ENCODE measurements around the gene EYS. TPM values are rescaled to one million over a fixed set of nuclear protein-coding genes. Genes with fewer than 3 reads are reported as not detected.

Gene EYS
- total RNA-seq, 1 experiment from 2014 or later = not detected

DNA sequence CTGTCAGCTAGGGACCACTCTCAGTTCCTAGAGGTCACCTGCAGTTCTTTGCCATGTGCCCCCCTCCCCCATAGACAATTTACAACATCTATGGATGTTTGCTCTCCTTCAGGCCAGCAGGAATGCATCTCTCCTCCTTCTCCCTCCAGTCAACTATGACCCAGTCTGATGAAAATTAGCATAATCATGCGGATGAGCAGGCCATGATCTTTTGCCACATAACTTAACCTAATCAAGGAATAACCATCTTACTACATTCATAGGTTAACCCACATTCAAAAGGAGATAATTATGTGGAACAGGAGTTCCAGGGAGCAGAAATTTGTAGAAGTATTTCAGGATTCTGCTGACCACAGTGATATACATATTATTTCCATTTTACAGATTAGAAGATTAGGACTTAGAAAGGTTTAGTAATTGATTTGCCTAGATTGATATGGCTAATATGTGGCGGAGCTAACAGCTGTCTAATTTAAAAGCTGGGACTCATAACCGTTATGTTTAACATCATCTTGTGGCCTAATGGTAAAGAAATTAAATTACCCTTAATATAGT is 1585.9 kb downstream of the EYS start:
- Histone ChIP-seq H2AFZ (ENCODE audit: low read depth, low read length, poor library complexity, severe bottlenecking) (no peak overlapping the region), H3K36me3 (ENCODE audit: control insufficient read depth in 1 of 2, insufficient read depth in 2 of 2, low read length in 2 of 2) (no peaks in the 10 kb centered on the region), H3K4me2 (ENCODE audit: low read length) (no peak overlapping the region), H3K4me3 (replicated peaks in 1 of 2; ENCODE audit: low read depth in 1 of 2, low read length in 2 of 2) (no peak overlapping the region), H3K79me2 (ENCODE audit: insufficient read depth, low read length) (no peaks in the 10 kb centered on the region), H3K9ac (ENCODE audit: low read length) (no peak overlapping the region), H3K9me2 (ENCODE audit: insufficient read depth) (no peaks in the 10 kb centered on the region), H3K27me3 (ENCODE audit: insufficient read depth, low read length) (no peaks in the 10 kb centered on the region), H3K27ac (ENCODE audit: low read depth, low read length) (no peak overlapping the region), H3K9me3 (ENCODE audit: control insufficient read depth in 1 of 2, insufficient read depth in 1 of 2, low read depth in 1 of 2, low read length in 2 of 2) (0 out of 4 replicates have a peak, but pooled peaks cover 0 to 3% of the 10 kb centered on the region in 2 experiments), H3K4me1 (ENCODE audit: control insufficient read depth in 1 of 2, insufficient read depth in 2 of 2, low read length in 2 of 2) (no peaks in the 10 kb centered on the region), H4K20me1 (ENCODE audit: insufficient read depth) (no peaks in the 10 kb centered on the region)
- ChIA-PET RAD21 (ENCODE audit: low non-redundant PET in 1 of 2, low total read pairs in 2 of 2, uncharacterized antibody in 2 of 2, unreplicated experiment in 2 of 2) (no interaction called here), CTCF (no interaction called here), POLR2A (no interaction called here)
- DNase-seq (ENCODE audit: low read depth, low spot score) (no peak), ATAC-seq (no peak)
- intact Hi-C loops (cut with micrococcal nuclease) = no loop called here
- BruUV-seq (replicated peaks) = no TSS peak
- no peak for TF ChIP-seq SRF (IDR thresholded peaks at IDR 0.05; ENCODE audit: low read depth)

DNA sequence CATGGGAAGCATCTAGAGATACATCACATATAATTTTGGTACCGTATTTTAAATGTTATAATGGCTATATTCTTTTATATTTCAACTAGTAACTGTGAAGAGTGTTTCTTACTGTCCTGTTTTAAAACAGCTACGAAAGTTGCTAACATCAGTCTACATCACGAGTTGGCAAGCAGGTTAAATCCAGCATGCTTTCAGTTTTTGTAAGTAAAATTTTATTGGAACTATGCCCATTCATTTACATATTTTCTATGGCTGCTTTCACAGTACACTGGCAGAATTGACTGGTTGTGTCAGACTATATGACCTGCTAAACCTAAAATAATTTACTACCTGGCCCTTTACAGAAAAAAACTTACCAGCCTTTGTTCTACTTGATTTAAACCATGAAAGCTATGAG is 1593.3 kb downstream of the EYS start:
- intact Hi-C loops (cut with micrococcal nuclease) = no loop called here
- Histone ChIP-seq H3K4me2 (ENCODE audit: low read length) (no peak overlapping the region), H4K20me1 (ENCODE audit: insufficient read depth) (no peaks in the 10 kb centered on the region), H3K4me1 (ENCODE audit: control insufficient read depth in 1 of 2, insufficient read depth in 2 of 2, low read length in 2 of 2) (no peaks in the 10 kb centered on the region), H2AFZ (ENCODE audit: low read depth, low read length, poor library complexity, severe bottlenecking) (no peak overlapping the region), H3K9ac (ENCODE audit: low read length) (no peak overlapping the region), H3K27ac (ENCODE audit: low read depth, low read length) (no peak overlapping the region), H3K79me2 (ENCODE audit: insufficient read depth, low read length) (no peaks in the 10 kb centered on the region), H3K9me2 (ENCODE audit: insufficient read depth) (no peaks in the 10 kb centered on the region), H3K4me3 (replicated peaks in 1 of 2; ENCODE audit: low read depth in 1 of 2, low read length in 2 of 2) (no peak overlapping the region), H3K9me3 (ENCODE audit: control insufficient read depth in 1 of 2, insufficient read depth in 1 of 2, low read depth in 1 of 2, low read length in 2 of 2) (no peaks in the 10 kb centered on the region; a peak in 2 of 4 replicates), H3K36me3 (ENCODE audit: control insufficient read depth in 1 of 2, insufficient read depth in 2 of 2, low read length in 2 of 2) (no peaks in the 10 kb centered on the region), H3K27me3 (ENCODE audit: insufficient read depth, low read length) (no peaks in the 10 kb centered on the region)
- POLR2A ChIA-PET = no interaction called here
- ATAC-seq (no peak), DNase-seq (ENCODE audit: low read depth, low spot score) (no peak)
- CTCF ChIA-PET = no interaction called here
- TF ChIP-seq, protein P1, sequence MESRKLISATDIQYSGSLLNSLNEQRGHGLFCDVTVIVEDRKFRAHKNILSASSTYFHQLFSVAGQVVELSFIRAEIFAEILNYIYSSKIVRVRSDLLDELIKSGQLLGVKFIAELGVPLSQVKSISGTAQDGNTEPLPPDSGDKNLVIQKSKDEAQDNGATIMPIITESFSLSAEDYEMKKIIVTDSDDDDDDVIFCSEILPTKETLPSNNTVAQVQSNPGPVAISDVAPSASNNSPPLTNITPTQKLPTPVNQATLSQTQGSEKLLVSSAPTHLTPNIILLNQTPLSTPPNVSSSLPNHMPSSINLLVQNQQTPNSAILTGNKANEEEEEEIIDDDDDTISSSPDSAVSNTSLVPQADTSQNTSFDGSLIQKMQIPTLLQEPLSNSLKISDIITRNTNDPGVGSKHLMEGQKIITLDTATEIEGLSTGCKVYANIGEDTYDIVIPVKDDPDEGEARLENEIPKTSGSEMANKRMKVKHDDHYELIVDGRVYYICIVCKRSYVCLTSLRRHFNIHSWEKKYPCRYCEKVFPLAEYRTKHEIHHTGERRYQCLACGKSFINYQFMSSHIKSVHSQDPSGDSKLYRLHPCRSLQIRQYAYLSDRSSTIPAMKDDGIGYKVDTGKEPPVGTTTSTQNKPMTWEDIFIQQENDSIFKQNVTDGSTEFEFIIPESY (IDR thresholded peaks at IDR 0.05; ENCODE audit: extremely low read depth, insufficient replicate concordance, low read length) = no peak
- TF ChIP-seq FOSL1 (IDR thresholded peaks at IDR 0.05; ENCODE audit: low read depth) = no peak
- TF ChIP-seq EZH2phosphoT487 (IDR thresholded peaks at IDR 0.05; ENCODE audit: borderline replicate concordance) = no peak
- TF ChIP-seq, protein P2, sequence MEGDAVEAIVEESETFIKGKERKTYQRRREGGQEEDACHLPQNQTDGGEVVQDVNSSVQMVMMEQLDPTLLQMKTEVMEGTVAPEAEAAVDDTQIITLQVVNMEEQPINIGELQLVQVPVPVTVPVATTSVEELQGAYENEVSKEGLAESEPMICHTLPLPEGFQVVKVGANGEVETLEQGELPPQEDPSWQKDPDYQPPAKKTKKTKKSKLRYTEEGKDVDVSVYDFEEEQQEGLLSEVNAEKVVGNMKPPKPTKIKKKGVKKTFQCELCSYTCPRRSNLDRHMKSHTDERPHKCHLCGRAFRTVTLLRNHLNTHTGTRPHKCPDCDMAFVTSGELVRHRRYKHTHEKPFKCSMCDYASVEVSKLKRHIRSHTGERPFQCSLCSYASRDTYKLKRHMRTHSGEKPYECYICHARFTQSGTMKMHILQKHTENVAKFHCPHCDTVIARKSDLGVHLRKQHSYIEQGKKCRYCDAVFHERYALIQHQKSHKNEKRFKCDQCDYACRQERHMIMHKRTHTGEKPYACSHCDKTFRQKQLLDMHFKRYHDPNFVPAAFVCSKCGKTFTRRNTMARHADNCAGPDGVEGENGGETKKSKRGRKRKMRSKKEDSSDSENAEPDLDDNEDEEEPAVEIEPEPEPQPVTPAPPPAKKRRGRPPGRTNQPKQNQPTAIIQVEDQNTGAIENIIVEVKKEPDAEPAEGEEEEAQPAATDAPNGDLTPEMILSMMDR (IDR thresholded peaks at IDR 0.05 in 2 of 3, conservative IDR thresholded peaks at IDR 0.05 in 1 of 3; ENCODE audit: borderline replicate concordance in 1 of 3, insufficient read depth in 1 of 3, low read depth in 2 of 3, low read length in 2 of 3) = no peak
- TF ChIP-seq, protein P3, sequence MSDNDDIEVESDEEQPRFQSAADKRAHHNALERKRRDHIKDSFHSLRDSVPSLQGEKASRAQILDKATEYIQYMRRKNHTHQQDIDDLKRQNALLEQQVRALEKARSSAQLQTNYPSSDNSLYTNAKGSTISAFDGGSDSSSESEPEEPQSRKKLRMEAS (IDR thresholded peaks at IDR 0.05) = no peak
- TF ChIP-seq SIN3A (IDR thresholded peaks at IDR 0.05; ENCODE audit: low read depth) = no peak
- no peak for TF ChIP-seq ZNF274 (IDR thresholded peaks at IDR 0.05; ENCODE audit: low read depth, low read length)
- TF ChIP-seq, protein P4, sequence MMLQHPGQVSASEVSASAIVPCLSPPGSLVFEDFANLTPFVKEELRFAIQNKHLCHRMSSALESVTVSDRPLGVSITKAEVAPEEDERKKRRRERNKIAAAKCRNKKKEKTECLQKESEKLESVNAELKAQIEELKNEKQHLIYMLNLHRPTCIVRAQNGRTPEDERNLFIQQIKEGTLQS (IDR thresholded peaks at IDR 0.05) = no peak
- no peak for TF ChIP-seq CBX3 (IDR thresholded peaks at IDR 0.05; ENCODE audit: low read depth)
- TF ChIP-seq TCF7L2 (IDR thresholded peaks at IDR 0.05; ENCODE audit: borderline replicate concordance, extremely low read depth, insufficient read depth, insufficient read length) = no peak
- TF ChIP-seq CEBPB (IDR thresholded peaks at IDR 0.05; ENCODE audit: low read depth) = no peak
- TF ChIP-seq JUND (IDR thresholded peaks at IDR 0.05) = no peak
- no peak for TF ChIP-seq POLR2AphosphoS5 (IDR thresholded peaks at IDR 0.05; ENCODE audit: low read depth, low read length)
- no peak for TF ChIP-seq EZH2 (IDR thresholded peaks at IDR 0.05)
- no TSS peak for BruUV-seq (replicated peaks)
- RAD21 ChIA-PET (ENCODE audit: low non-redundant PET in 1 of 2, low total read pairs in 2 of 2, uncharacterized antibody in 2 of 2, unreplicated experiment in 2 of 2) = no interaction called here
